ENCODE data around the gene NDFIP1.

DNA sequence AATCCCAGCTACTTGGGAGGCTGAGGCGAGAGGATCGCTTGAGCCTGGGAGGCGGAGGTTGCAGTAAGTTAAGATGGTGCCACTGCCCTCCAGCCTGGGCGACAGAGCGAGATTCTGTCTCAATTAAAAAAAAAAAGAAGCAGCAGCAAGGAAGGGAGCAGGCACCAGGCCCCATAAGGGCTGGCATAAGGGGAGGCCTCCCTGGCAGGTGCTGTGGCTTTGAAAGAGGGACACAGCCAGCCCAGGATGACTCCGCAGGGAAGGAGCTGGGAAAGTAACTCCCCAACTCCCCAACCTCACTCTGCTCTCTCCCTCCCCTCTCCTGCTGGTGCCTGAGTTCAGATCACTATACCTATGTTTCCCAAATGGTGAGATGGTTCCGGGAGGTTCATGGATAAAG is 70.1 kb downstream of the NDFIP1 start:
- no peak for TF ChIP-seq CTCF (IDR thresholded peaks at IDR 0.05)
- no peak for TF ChIP-seq POLR2A (IDR thresholded peaks at IDR 0.05)
